Osteocyte (in vitro differentiated cells): ENCODE results near the gene SMYD3. TPM values are rescaled to one million over a fixed set of nuclear protein-coding genes. Genes with fewer than 3 reads are reported as not detected.
A peak's percentile ranks its signal among the peaks of the same experiment; 100 is the strongest.

Source experiments
- DNase-seq: peaks from one replicate; pipeline ENCODE4 v3.0.0; 2021; ENCODE audit warnings: mixed read lengths; ENCODE audit not compliant: unreplicated experiment; ENCODE audit errors: extremely low spot score
- H3K27ac Mint-ChIP-seq: one replicate; pipeline ENCODE4 v1.8.0; 2021; ENCODE audit warnings: mild to moderate bottlenecking, mixed read lengths; ENCODE audit not compliant: unreplicated experiment
- H3K27me3 Mint-ChIP-seq: one replicate; pipeline ENCODE4 v1.8.0; 2021; ENCODE audit warnings: mixed read lengths; ENCODE audit not compliant: unreplicated experiment
- H3K36me3 Mint-ChIP-seq: one replicate; pipeline ENCODE4 v1.8.0; 2021; ENCODE audit warnings: mixed read lengths; ENCODE audit not compliant: unreplicated experiment
- H3K4me1 Mint-ChIP-seq: one replicate; pipeline ENCODE4 v1.8.0; 2021; ENCODE audit warnings: mixed read lengths; ENCODE audit not compliant: unreplicated experiment
- H3K4me3 Mint-ChIP-seq: one replicate; pipeline ENCODE4 v1.8.0; 2021; ENCODE audit warnings: mild to moderate bottlenecking, moderate library complexity, mixed read lengths; ENCODE audit not compliant: unreplicated experiment
- H3K9me3 Mint-ChIP-seq: one replicate; pipeline ENCODE4 v1.8.0; 2021; ENCODE audit warnings: mixed read lengths; ENCODE audit not compliant: unreplicated experiment
- CTCF ChIP-seq: fragments of 200-600 bp; sonication (generic); IDR thresholded peaks from 2 replicates; pipeline ENCODE4 v1.5.0; 2021; ENCODE audit warnings: antibody characterized with exemption, mild to moderate bottlenecking, moderate library complexity
- total RNA-seq: library from RNA; stranded (reverse); gene quantifications from 2 replicates; pipeline ENCODE4 v1.2.1, GENCODE V29; 2021

SMYD3 gene
- total RNA-seq, 1 donor from 2014 or later, result 22.3 TPM

- no peak for TF ChIP-seq CTCF
- Mint-ChIP-seq H3K9me3 (no peaks in the 10 kb centered on the region), H3K27ac (no peak overlapping the region), H3K27me3 (no peaks in the 10 kb centered on the region), H3K4me3 (no peak overlapping the region), H3K4me1 (peaks cover 4% of the 10 kb centered on the region), H3K36me3 (no peaks in the 10 kb centered on the region)
- DNase-seq, result no peak
Observed at GRCh38 chr1:246018146-246018545, 488.9 kb downstream of the SMYD3 start.

- Mint-ChIP-seq H3K36me3 (no peaks in the 10 kb centered on the region), H3K27ac (no peak overlapping the region), H3K4me1 (peaks cover 12% of the 10 kb centered on the region), H3K4me3 (no peak overlapping the region), H3K27me3 (no peaks in the 10 kb centered on the region), H3K9me3 (no peaks in the 10 kb centered on the region)
- no peak for DNase-seq
- peak; percentile 70 for TF ChIP-seq CTCF
Observed at GRCh38 chr1:246012341-246012740, 494.7 kb downstream of the SMYD3 start.

GRCh38 chr1:246010386-246010785 lies 496.7 kb downstream of the SMYD3 start:
- H3K9me3 Mint-ChIP-seq, result no peaks in the 10 kb centered on the region
- H3K36me3 Mint-ChIP-seq, result no peaks in the 10 kb centered on the region
- TF ChIP-seq CTCF, result no peak
- no peaks in the 10 kb centered on the region for H3K27me3 Mint-ChIP-seq
- H3K4me1 Mint-ChIP-seq, result peaks cover 12% of the 10 kb centered on the region
- H3K27ac Mint-ChIP-seq, result no peak overlapping the region
- no peak overlapping the region for H3K4me3 Mint-ChIP-seq
- DNase-seq, result no peak

- Mint-ChIP-seq H3K36me3 (no peaks in the 10 kb centered on the region), H3K9me3 (no peaks in the 10 kb centered on the region), H3K4me3 (peak overlapping the region; percentile 50), H3K27me3 (no peaks in the 10 kb centered on the region), H3K4me1 (peaks cover 22% of the 10 kb centered on the region), H3K27ac (peak overlapping the region; percentile 57)
- no peak for DNase-seq
- TF ChIP-seq CTCF, result no peak
Observed at GRCh38 chr1:246008363-246008831, 498.7 kb downstream of the SMYD3 start.

- peak overlapping the region; percentile 24 for H3K27ac Mint-ChIP-seq
- TF ChIP-seq CTCF, result no peak
- DNase-seq, result no peak
- H3K9me3 Mint-ChIP-seq, result peaks cover under 1% of the 10 kb centered on the region
- no peak overlapping the region for H3K4me3 Mint-ChIP-seq
- no peaks in the 10 kb centered on the region for H3K27me3 Mint-ChIP-seq
- H3K36me3 Mint-ChIP-seq, result no peaks in the 10 kb centered on the region
- H3K4me1 Mint-ChIP-seq, result peaks cover 48% of the 10 kb centered on the region
Observed at GRCh38 chr1:246005067-246005466, 502.0 kb downstream of the SMYD3 start.
